A673 (cell line): ENCODE measurements around the gene IL18R1. TPM values are rescaled to one million over a fixed set of nuclear protein-coding genes. Genes with fewer than 3 reads are reported as not detected.

ENCODE experiments used
- BruUV-seq: library from RNA; stranded (reverse); fragments of 400-500 nt; replicated peaks from 2 replicates; lab custom pipeline; 2021; lab: Mats Ljungman, UMichigan
- CTCF ChIA-PET: fragments of 300-600 bp; sonication (Branson Sonifier 250); formaldehyde crosslinking; loops from one replicate; lab custom pipeline; 2022; ENCODE audit warnings: antibody characterized with exemption; lab: Charles Lee
- POLR2A ChIA-PET: fragments of 300-600 bp; sonication (Branson Sonifier 250); formaldehyde crosslinking; loops from one replicate; lab custom pipeline; 2022; ENCODE audit warnings: antibody characterized with exemption; ENCODE audit not compliant: low non-redundant PET; lab: Charles Lee
- DNase-seq: peaks from one replicate; pipeline ENCODE4 v3.0.0-alpha.2; 2015; ENCODE audit warnings: low spot score
- H3K27ac ChIP-seq: fragments of 200-600 bp; sonication (generic); 2 replicates; pipeline ENCODE4 v1.5.1; 2016; ENCODE audit warnings: mixed run types, low read depth, mild to moderate bottlenecking, mixed read lengths, antibody characterized with exemption, low read length; ENCODE audit not compliant: poor library complexity, severe bottlenecking
- H3K27me3 ChIP-seq: fragments of 200-600 bp; sonication (generic); replicated peaks from 2 replicates; pipeline ENCODE4 v1.6.1; 2017; ENCODE audit warnings: mixed run types, low read depth, mild to moderate bottlenecking, mixed read lengths, antibody characterized with exemption, low read length; ENCODE audit not compliant: insufficient read depth, poor library complexity
- H3K36me3 ChIP-seq: fragments of 200-600 bp; sonication (generic); 2 replicates; pipeline ENCODE4 v1.6.1; 2016; ENCODE audit warnings: mixed run types, mild to moderate bottlenecking, mixed read lengths, antibody characterized with exemption, low read length; ENCODE audit not compliant: insufficient read depth, poor library complexity, severe bottlenecking
- H3K4me1 ChIP-seq: fragments of 200-600 bp; sonication (generic); 2 replicates; pipeline ENCODE4 v1.6.1; 2017; ENCODE audit warnings: mixed run types, mild to moderate bottlenecking, mixed read lengths, antibody characterized with exemption, low read length; ENCODE audit not compliant: insufficient read depth, poor library complexity, severe bottlenecking
- H3K4me3 ChIP-seq: fragments of 200-600 bp; sonication (generic); 2 replicates; pipeline ENCODE4 v1.5.1; 2016; ENCODE audit warnings: low read depth, mixed run types, mild to moderate bottlenecking, mixed read lengths, low read length; ENCODE audit not compliant: poor library complexity, severe bottlenecking
- H3K9me3 ChIP-seq: fragments of 200-600 bp; sonication (generic); 2 replicates; pipeline ENCODE4 v1.6.1; 2016; ENCODE audit warnings: mixed run types, low read depth, mild to moderate bottlenecking, mixed read lengths, antibody characterized with exemption, low read length; ENCODE audit not compliant: poor library complexity, severe bottlenecking
- CTCF ChIP-seq: fragments of 300-800, 200-600 bp; sonication (generic); conservative IDR thresholded peaks from 2 replicates; pipeline ENCODE4 v1.5.1; 2017; ENCODE audit warnings: low read depth, mild to moderate bottlenecking, antibody characterized with exemption, low read length, moderate library complexity, mixed read lengths
- EZH2 ChIP-seq: fragments of 200-600 bp; sonication (generic); IDR thresholded peaks from 2 replicates; pipeline ENCODE4 v1.6.1; 2017; ENCODE audit warnings: borderline replicate concordance, low read depth, mild to moderate bottlenecking, mixed read lengths, antibody characterized with exemption, low read length; ENCODE audit not compliant: poor library complexity, severe bottlenecking
- intact Hi-C: fragments of 100-400 bp; cut with micrococcal nuclease; formaldehyde crosslinking; loops from one replicate; pipeline ENCODE4 v1.10.0; 2022; ENCODE audit not compliant: unreplicated experiment
- total RNA-seq: library from RNA; stranded (reverse); gene quantifications from 2 replicates; pipeline ENCODE4 v1.2.3, GENCODE V29; 2021

Gene IL18R1
- total RNA-seq, 1 experiment from 2014 or later = not detected

DNA sequence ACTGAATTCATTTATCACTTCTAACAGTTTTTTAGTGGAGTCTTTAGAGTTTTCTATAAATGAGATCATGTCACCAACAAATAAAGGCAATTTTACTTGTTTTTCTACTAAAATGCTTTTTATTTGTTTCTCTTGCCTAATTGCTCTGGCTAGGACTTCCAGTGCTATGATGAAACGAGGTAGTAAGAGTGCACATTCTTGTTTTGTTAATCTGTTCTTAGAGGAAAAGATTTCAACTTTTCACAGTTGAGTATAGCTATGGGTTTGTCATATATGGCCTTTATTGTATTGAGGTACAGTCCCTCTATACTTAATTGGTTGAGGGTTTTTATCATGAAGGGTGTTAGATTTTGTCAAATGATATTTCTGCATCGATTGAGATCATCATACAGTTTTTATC lies 73.0 kb downstream of the IL18R1 start:
- TF ChIP-seq EZH2 (no peak), CTCF (no peak)
- no TSS peak for BruUV-seq
- ChIA-PET POLR2A (no interaction called here), CTCF (no interaction called here)
- no peak for DNase-seq
- H3K9me3 ChIP-seq = no peaks in the 10 kb centered on the region
- intact Hi-C loops = no loop called here
- H3K36me3 ChIP-seq = no peaks in the 10 kb centered on the region
- H3K4me3 ChIP-seq = no peak overlapping the region
- H3K27me3 ChIP-seq = peaks cover 19% of the 10 kb centered on the region
- H3K27ac ChIP-seq = no peak overlapping the region
- H3K4me1 ChIP-seq = no peaks in the 10 kb centered on the region

DNA sequence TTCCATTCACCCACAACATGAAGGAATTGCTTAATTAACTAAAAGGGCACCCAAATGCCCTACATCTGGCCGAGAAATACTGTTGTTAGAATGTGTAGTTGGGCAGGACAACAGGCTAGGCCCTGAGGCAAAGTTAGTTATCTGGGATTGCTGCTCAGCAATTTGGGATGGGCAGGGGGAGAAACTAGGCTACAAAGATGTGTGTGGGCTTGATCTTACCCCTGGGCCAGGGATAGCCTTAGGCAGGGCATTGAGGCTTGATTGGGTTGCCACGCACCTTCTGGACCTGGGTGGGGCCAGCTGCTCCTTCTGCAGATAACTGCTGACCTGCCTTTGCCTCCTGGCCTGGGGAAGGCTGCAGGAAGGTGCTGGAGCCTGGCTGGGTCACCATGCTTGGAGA lies 76.8 kb downstream of the IL18R1 start:
- ChIA-PET CTCF (no interaction called here), POLR2A (no interaction called here)
- BruUV-seq = no TSS peak
- no peaks in the 10 kb centered on the region for H3K9me3 ChIP-seq
- no peak for TF ChIP-seq EZH2
- TF ChIP-seq CTCF = no peak
- peaks cover 26% of the 10 kb centered on the region for H3K27me3 ChIP-seq
- H3K36me3 ChIP-seq = no peaks in the 10 kb centered on the region
- DNase-seq = no peak
- no peak overlapping the region for H3K27ac ChIP-seq
- H3K4me3 ChIP-seq = no peak overlapping the region
- intact Hi-C loops = no loop called here
- no peaks in the 10 kb centered on the region for H3K4me1 ChIP-seq

DNA sequence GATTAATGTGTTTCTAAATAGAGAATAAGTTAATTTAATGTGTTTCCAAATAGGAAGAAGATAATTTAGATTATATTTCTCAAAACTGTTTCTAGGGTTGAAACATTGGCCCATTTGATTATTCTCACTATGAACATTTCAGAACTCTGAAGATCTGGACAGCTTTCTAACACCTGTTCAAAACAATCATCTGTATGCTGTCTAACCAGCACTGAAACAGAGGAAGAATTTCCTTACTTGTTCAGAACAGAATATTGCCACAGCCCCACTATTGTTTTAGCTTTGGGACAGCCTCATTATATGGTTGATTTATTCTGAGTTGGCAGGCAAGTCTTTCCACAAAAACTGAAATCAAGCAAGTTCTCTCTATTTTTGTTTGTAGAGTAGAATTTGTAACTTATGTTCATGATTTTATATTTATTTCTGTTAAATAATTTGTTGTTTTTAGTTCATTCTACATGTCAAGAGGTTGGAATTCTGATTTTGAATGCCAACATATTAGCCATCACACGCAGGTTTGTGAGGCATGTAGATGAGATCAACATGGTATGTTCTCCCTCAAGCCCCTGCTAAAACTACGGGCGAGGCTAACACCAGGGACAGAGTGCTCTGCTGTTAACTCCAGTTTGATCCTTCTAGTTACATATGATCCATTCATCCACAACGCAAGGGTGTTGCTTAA lies 78.5 kb downstream of the IL18R1 start:
- Histone ChIP-seq H3K4me1 (no peaks in the 10 kb centered on the region), H3K4me3 (no peak overlapping the region), H3K27me3 (peaks cover 28% of the 10 kb centered on the region), H3K36me3 (no peaks in the 10 kb centered on the region), H3K27ac (no peak overlapping the region), H3K9me3 (no peaks in the 10 kb centered on the region)
- POLR2A ChIA-PET = no interaction called here
- no peak for DNase-seq
- CTCF ChIA-PET = no interaction called here
- no TSS peak for BruUV-seq
- intact Hi-C loops = no loop called here
- TF ChIP-seq EZH2 (no peak), CTCF (no peak)
